Lung (tissue), 12 donors: ENCODE results near the gene ST8SIA1. TPM values are rescaled to one million over a fixed set of nuclear protein-coding genes. Genes with fewer than 3 reads are reported as not detected.

Source experiments
- ATAC-seq: fragments of 200-7000 bp; cut with Tn5 transposase; one replicate; pipeline ENCODE4 v1.9.1; 2020; ENCODE audit warnings: moderate number of reproducible peaks; ENCODE audit not compliant: insufficient read depth, low FRiP score
- DNase-seq, 3 donors: peaks; one replicate each; pipeline ENCODE4 v3.0.0-alpha.2; 2013 to 2017
- H3K27ac ChIP-seq, 2 donors: one replicate each; pipeline ENCODE4 v1.5.1; 2013; ENCODE audit warnings: mild to moderate bottlenecking in 2 of 2, moderate library complexity in 2 of 2, control low read depth in 1 of 2, inconsistent platforms in 1 of 2, low read depth in 1 of 2, low read length in 1 of 2
- H3K27me3 ChIP-seq, 3 donors: one replicate each; pipeline ENCODE4 v1.5.1; 2013; ENCODE audit warnings: low read length in 2 of 3; ENCODE audit not compliant: control insufficient read depth in 3 of 3, insufficient read depth in 3 of 3
- H3K36me3 ChIP-seq, 4 donors: one replicate each; pipeline ENCODE4 v1.5.1; 2013; ENCODE audit warnings: low read length in 4 of 4, mild to moderate bottlenecking in 1 of 4, moderate library complexity in 1 of 4; ENCODE audit not compliant: control insufficient read depth in 4 of 4, insufficient read depth in 4 of 4
- H3K4me1 ChIP-seq, 5 donors: one replicate each; pipeline ENCODE4 v1.5.1; 2013; ENCODE audit warnings: low read length in 5 of 5, mild to moderate bottlenecking in 2 of 5, moderate library complexity in 1 of 5; ENCODE audit not compliant: control insufficient read depth in 5 of 5, insufficient read depth in 5 of 5
- H3K4me3 ChIP-seq: one replicate; pipeline ENCODE4 v1.5.1; 2013; ENCODE audit warnings: mild to moderate bottlenecking, control low read depth, moderate library complexity
- H3K9ac ChIP-seq, 2 donors: one replicate each; pipeline ENCODE4 v1.5.1; 2013; ENCODE audit warnings: low read length in 2 of 2, control low read depth in 1 of 2; ENCODE audit not compliant: insufficient read depth in 1 of 2
- H3K9me3 ChIP-seq, 4 donors: one replicate each; pipeline ENCODE4 v1.5.1; 2013; ENCODE audit warnings: low read length in 3 of 4, mild to moderate bottlenecking in 1 of 4, moderate library complexity in 1 of 4; ENCODE audit not compliant: control insufficient read depth in 4 of 4, insufficient read depth in 3 of 4
- WGBS, 2 donors: extraction: QIAGEN DNeasy Blood & Tissue Kit; methylation state at CpG; one replicate each; pipeline ENCODE4 v1.1.7; 2013; 5-methylcytosine and 5-hydroxymethylcytosine counted together
- polyA plus RNA-seq, 2 donors: library from polyadenylated mRNA; stranded (reverse); fragments of 200-250 nt; gene quantifications; one replicate each; pipeline ENCODE4 v1.2.1, GENCODE V29; 2013
- total RNA-seq, 2 donors: library from RNA; depleted of rRNA in 1 of 2; stranded (reverse); fragments of >200 nt in 1 of 2; gene quantifications; one replicate each; pipeline ENCODE4 v1.2.1, GENCODE V29; 2014 to 2021
- TF ChIP-seq, protein P1 (sequence below): IDR thresholded peaks from 2 replicates; pipeline ENCODE4 v1.5.1; 2012; ENCODE audit warnings: mild to moderate bottlenecking; ENCODE audit errors: control extremely low read depth, extremely low read depth
- donor health status: control.
- donor health status: control.
- donor health status: Bipolar disorder and iron deficiency.
- donor health status: healthy.
- donor health status: DM: yes; HTN: yes; CAD: no.

Gene ST8SIA1
- total and polyA plus RNA-seq, 4 donors = 1.2 to 20.9 (median 3.5) TPM

DNA sequence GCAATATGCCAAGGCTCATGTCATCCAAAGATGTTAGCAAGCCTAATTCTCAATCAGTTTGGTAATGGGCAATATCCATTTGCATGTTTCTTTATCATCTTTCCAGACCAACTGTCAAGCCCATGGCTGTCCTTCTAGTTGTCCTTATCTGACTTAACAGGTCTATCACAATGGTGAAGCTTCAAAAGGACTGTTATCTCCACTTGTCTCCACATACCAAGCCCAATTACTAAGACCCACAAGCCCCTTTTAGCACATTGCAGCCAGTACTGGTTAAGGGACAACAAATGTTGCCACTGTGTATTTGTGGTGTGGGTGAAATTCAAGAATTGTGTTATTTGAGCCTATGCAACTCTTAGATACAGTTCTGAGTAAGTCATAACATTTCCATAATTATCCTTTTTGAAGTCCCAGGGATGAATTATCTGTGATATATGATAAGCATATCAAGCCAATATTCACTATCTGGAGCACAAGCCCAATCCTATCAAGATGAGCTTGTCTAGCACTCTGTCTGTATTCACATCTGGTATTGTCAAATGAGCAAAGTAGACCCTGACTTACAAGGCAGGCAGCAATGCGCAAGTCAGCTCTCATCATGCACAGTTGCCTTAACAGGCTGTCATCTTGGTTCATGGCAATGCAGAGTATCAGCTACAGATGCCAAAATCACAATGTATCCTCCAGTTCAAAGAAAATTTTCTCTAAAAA is 19.3 kb upstream of the ST8SIA1 start:
- no peak overlapping the region for H3K9ac ChIP-seq
- H3K9me3 ChIP-seq = no peaks in the 10 kb centered on the region
- no peak for DNase-seq
- no peak for ATAC-seq
- TF ChIP-seq, protein P1, sequence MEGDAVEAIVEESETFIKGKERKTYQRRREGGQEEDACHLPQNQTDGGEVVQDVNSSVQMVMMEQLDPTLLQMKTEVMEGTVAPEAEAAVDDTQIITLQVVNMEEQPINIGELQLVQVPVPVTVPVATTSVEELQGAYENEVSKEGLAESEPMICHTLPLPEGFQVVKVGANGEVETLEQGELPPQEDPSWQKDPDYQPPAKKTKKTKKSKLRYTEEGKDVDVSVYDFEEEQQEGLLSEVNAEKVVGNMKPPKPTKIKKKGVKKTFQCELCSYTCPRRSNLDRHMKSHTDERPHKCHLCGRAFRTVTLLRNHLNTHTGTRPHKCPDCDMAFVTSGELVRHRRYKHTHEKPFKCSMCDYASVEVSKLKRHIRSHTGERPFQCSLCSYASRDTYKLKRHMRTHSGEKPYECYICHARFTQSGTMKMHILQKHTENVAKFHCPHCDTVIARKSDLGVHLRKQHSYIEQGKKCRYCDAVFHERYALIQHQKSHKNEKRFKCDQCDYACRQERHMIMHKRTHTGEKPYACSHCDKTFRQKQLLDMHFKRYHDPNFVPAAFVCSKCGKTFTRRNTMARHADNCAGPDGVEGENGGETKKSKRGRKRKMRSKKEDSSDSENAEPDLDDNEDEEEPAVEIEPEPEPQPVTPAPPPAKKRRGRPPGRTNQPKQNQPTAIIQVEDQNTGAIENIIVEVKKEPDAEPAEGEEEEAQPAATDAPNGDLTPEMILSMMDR = no peak
- no peaks in the 10 kb centered on the region for H3K4me1 ChIP-seq
- 100% methylated on average over 1 of the region's 1 CpG for WGBS, 2 donors
- no peaks in the 10 kb centered on the region for H3K27me3 ChIP-seq
- no peaks in the 10 kb centered on the region for H3K36me3 ChIP-seq
- H3K27ac ChIP-seq = no peak overlapping the region
- H3K4me3 ChIP-seq = no peak overlapping the region

DNA sequence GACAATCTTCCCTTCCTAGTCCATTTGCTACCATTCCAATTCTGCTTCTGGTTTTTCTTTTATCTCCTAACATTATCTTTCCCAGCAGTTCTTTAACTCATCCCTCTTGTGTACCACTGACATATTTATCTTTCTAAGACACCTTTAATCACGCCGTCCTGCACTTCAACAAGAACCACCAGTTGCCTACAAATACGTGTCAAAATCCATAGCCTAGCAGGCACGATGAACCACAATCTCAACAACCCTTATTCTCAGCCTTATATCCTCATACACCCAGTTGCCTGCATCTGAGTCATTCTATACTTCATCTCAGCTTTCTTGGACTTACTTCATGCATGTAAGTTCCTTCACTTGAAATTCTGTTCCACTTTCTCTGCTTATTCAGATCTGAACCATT is 16.4 kb upstream of the ST8SIA1 start:
- no peaks in the 10 kb centered on the region for H3K4me1 ChIP-seq
- no peak overlapping the region for H3K9ac ChIP-seq
- 55 to 75% methylated on average over 4 of the region's 4 CpGs for WGBS, 2 donors
- H3K27ac ChIP-seq = no peak overlapping the region
- TF ChIP-seq, protein P1 = no peak
- no peaks in the 10 kb centered on the region for H3K27me3 ChIP-seq
- no peak overlapping the region for H3K4me3 ChIP-seq
- no peaks in the 10 kb centered on the region for H3K9me3 ChIP-seq
- ATAC-seq (no peak), DNase-seq (no peak)
- H3K36me3 ChIP-seq = no peaks in the 10 kb centered on the region

DNA sequence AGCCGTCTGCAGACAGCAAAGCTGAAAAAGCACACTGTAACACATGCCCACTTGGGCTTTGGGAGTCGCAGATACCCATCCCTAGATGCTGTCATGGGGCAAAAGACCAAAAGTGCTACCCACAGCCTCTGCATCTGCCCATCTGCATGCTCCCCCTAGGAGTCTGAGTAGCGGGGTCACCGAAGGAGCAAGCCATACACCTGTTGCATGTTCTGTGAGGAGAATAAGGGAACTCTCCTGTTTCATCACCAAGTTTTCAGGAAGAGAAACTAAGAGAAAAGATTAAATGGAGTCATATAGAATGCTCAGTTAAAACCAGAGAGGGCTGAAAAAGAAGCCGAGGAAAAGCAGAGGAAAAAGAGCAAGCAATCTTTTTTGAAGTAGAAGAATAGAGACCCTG is 13.7 kb upstream of the ST8SIA1 start:
- H3K4me3 ChIP-seq = no peak overlapping the region
- DNase-seq = no peak
- no peak overlapping the region for H3K9ac ChIP-seq
- no peaks in the 10 kb centered on the region for H3K9me3 ChIP-seq
- TF ChIP-seq, protein P1 = no peak
- H3K27me3 ChIP-seq = no peaks in the 10 kb centered on the region
- ATAC-seq = no peak
- no peaks in the 10 kb centered on the region for H3K36me3 ChIP-seq
- H3K4me1 ChIP-seq = no peaks in the 10 kb centered on the region
- no peak overlapping the region for H3K27ac ChIP-seq
- whole genome bisulfite sequencing, 2 donors = 82 to 84% methylated on average over 5 of the region's 5 CpGs

DNA sequence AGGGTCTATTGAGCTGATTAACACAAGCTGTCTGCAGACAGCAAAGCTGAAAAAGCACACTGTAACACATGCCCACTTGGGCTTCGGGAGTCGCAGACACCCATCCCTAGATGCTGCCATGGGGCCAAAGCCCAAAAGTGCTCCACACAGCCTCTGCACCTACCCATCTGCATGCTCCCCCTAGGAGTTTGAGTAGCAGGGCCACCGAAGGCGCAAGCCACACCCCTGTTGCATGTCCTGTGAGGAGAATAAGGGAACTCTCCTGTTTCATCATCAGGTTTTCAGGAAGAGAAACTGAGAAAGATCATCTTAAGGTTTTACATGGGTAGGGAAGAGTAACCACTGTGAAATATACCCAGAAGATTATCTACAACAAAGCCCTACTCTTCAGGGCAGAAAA is 5.6 kb upstream of the ST8SIA1 start:
- ATAC-seq (no peak), DNase-seq (no peak)
- Histone ChIP-seq H3K4me1 (peaks cover 0 to 4% (median 0%) of the 10 kb centered on the region in 5 donors), H3K9me3 (no peaks in the 10 kb centered on the region), H3K9ac (no peak overlapping the region), H3K27ac (no peak overlapping the region), H3K27me3 (no peaks in the 10 kb centered on the region), H3K4me3 (no peak overlapping the region), H3K36me3 (no peaks in the 10 kb centered on the region)
- TF ChIP-seq, protein P1 = no peak
- WGBS, 2 donors = 66 to 79% methylated on average over 4 of the region's 4 CpGs
